ENCODE results near the gene MFF. TPM values are rescaled to one million over a fixed set of nuclear protein-coding genes. Genes with fewer than 3 reads are reported as not detected.

Gene MFF
- polyA plus RNA-seq, 1 experiment: 255 TPM

DNA sequence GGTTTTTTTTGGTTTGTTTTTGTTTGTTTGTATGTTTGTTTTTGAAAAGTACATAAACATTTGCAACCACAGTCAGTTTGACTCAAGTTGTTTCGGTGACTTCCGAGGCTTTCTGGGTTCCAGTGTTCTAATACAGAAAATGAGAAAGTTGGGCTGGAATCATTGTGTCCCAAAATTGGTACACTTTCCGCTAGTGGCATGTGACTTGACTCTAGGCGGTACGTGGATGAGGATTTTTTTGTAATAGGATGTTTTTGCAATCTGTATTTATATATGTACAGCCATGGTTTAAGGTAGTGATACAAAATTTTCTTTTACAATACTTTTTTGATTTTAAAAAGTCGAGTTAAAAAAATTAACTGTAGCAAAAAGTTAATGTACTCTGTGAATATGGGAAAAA is 1.7 kb downstream of the MFF start:
- no peaks in the 10 kb centered on the region for H3K27me3 ChIP-seq (ENCODE audit: control insufficient read depth, insufficient read depth, low read length)
- TF ChIP-seq, protein P1, sequence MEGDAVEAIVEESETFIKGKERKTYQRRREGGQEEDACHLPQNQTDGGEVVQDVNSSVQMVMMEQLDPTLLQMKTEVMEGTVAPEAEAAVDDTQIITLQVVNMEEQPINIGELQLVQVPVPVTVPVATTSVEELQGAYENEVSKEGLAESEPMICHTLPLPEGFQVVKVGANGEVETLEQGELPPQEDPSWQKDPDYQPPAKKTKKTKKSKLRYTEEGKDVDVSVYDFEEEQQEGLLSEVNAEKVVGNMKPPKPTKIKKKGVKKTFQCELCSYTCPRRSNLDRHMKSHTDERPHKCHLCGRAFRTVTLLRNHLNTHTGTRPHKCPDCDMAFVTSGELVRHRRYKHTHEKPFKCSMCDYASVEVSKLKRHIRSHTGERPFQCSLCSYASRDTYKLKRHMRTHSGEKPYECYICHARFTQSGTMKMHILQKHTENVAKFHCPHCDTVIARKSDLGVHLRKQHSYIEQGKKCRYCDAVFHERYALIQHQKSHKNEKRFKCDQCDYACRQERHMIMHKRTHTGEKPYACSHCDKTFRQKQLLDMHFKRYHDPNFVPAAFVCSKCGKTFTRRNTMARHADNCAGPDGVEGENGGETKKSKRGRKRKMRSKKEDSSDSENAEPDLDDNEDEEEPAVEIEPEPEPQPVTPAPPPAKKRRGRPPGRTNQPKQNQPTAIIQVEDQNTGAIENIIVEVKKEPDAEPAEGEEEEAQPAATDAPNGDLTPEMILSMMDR (IDR thresholded peaks at IDR 0.05; ENCODE audit: low read depth, low read length): no peak
- peak overlapping the region; percentile 87 for H3K4me3 ChIP-seq (ENCODE audit: low read depth, low read length)
- CTCF ChIA-PET: interaction anchor here (1.3 kb wide), 1 partner anchor 79 kb away, joined by 3 read pairs; no protein-coding TSS in a partner anchor
- DNase-seq (ENCODE audit: low read depth, low spot score): no peak
- POLR2A ChIA-PET: no interaction called here
- H3K27ac ChIP-seq (ENCODE audit: low read depth, low read length): no peak overlapping the region
- H3K9me3 ChIP-seq (ENCODE audit: control insufficient read depth, insufficient read depth, low read length): no peaks in the 10 kb centered on the region; the same call in 1 of the 2 replicates

DNA sequence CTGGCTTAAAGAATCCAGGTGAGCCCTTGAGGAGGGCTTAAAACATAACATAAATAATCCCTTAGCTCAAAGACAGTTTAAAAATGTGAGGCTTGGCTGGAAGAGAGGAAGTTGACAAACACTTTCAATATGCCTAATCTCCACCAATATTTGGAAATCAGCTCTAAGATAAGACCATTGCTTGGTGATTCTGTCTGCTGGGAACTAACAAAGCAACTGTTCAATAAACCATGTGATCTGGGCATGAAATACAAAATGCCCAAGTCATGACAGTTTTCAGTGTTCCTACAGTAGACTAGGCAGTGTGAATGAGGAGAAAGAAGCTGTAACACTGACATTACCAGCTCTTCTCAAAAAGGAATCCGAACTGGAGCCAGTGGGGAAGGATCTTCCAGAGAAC is 10.7 kb downstream of the MFF start:
- CTCF ChIA-PET: interaction anchor here (0.9 to 2.0 kb wide), 3 partner anchors 10 to 97 kb away, joined by 3 to 5 read pairs (median 3); no protein-coding TSS in a partner anchor
- Histone ChIP-seq H3K27me3 (ENCODE audit: control insufficient read depth, insufficient read depth, low read length) (no peaks in the 10 kb centered on the region), H3K27ac (ENCODE audit: low read depth, low read length) (no peak overlapping the region), H3K4me3 (ENCODE audit: low read depth, low read length) (no peak overlapping the region), H3K9me3 (ENCODE audit: control insufficient read depth, insufficient read depth, low read length) (no peaks in the 10 kb centered on the region)
- TF ChIP-seq, protein P1 (IDR thresholded peaks at IDR 0.05; ENCODE audit: low read depth, low read length): no peak
- POLR2A ChIA-PET: no interaction called here
- DNase-seq (ENCODE audit: low read depth, low spot score): no peak

DNA sequence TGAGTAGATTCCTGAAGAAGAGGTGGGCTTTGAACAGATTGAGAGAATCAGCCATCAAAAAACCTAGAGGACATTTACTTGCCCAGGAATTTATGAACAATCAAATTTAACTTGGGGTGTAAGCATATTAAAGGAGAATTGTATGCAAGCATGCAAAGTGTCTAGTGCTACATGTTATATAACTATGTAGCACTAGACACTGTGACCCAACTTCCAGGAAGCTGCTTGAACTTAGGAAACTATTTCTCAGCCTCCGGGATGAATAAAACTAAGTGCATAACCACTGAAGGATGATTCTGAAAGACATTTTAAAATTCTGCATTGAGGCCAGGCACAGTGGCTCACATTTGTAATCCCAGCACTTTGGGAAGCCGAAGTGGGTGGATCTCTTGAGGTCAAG is 12.4 kb downstream of the MFF start:
- CTCF ChIA-PET: no interaction called here
- Histone ChIP-seq H3K27me3 (ENCODE audit: control insufficient read depth, insufficient read depth, low read length) (no peaks in the 10 kb centered on the region), H3K27ac (ENCODE audit: low read depth, low read length) (no peak overlapping the region), H3K4me3 (ENCODE audit: low read depth, low read length) (no peak overlapping the region), H3K9me3 (ENCODE audit: control insufficient read depth, insufficient read depth, low read length) (no peaks in the 10 kb centered on the region)
- no peak for DNase-seq (ENCODE audit: low read depth, low spot score)
- POLR2A ChIA-PET: no interaction called here
- TF ChIP-seq, protein P1 (IDR thresholded peaks at IDR 0.05; ENCODE audit: low read depth, low read length): no peak

DNA sequence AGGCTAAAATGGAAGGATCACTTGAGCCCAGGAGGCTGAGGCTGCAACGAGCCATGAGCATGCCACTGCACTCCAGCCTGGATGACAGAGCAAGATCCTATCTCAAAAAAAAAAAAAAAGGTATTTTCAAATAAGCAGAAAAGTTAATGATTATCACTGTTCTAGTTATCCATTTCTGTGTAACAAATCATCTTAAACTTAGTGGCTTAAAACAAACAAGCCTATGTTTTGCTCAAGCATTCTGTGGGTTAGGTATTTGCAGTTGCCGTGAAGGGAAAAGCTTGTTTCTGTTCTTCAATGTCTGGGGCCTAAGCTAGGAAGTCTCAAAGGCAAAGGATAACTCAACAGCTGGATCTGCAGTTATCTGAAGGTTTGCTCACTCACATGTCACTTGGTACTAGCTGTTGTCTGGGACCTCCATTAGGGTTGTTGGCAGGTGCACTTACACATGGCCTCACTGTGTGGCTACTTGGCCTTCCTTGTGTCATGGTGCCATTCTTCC is 14.1 kb downstream of the MFF start:
- DNase-seq (ENCODE audit: low read depth, low spot score): no peak
- CTCF ChIA-PET: interaction anchor here (0.7 kb wide), 1 partner anchor 25 kb away, joined by 4 read pairs; no protein-coding TSS in a partner anchor
- H3K27me3 ChIP-seq (ENCODE audit: control insufficient read depth, insufficient read depth, low read length): no peaks in the 10 kb centered on the region
- POLR2A ChIA-PET: no interaction called here
- TF ChIP-seq, protein P1 (IDR thresholded peaks at IDR 0.05; ENCODE audit: low read depth, low read length): no peak
- no peaks in the 10 kb centered on the region for H3K9me3 ChIP-seq (ENCODE audit: control insufficient read depth, insufficient read depth, low read length)
- no peak overlapping the region for H3K27ac ChIP-seq (ENCODE audit: low read depth, low read length)
- H3K4me3 ChIP-seq (ENCODE audit: low read depth, low read length): no peak overlapping the region

DNA sequence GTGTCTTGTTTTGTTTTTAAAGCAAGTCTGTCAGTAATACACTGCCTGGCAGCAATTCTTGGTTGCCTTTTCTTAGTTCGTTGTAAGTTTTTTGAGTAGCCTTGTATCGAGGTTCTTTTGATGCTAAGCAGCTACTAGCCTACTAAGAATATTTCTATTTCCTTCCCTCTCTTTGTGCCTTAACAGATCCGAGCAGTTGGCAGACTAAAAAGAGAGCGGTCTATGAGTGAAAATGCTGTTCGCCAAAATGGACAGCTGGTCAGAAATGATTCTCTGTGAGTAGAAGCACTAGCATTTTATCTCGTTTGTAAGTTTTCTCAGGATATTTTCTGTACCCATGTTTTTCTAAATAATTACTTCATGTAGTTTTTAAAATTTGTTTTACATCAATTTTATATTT is 15.1 kb downstream of the MFF start:
- TF ChIP-seq, protein P1 (IDR thresholded peaks at IDR 0.05; ENCODE audit: low read depth, low read length): no peak
- Histone ChIP-seq H3K27me3 (ENCODE audit: control insufficient read depth, insufficient read depth, low read length) (no peaks in the 10 kb centered on the region), H3K9me3 (ENCODE audit: control insufficient read depth, insufficient read depth, low read length) (no peaks in the 10 kb centered on the region), H3K27ac (ENCODE audit: low read depth, low read length) (no peak overlapping the region), H3K4me3 (ENCODE audit: low read depth, low read length) (no peak overlapping the region)
- CTCF ChIA-PET: no interaction called here
- DNase-seq (ENCODE audit: low read depth, low spot score): no peak
- POLR2A ChIA-PET: no interaction called here
